ENCODE data around the gene HNRNPLL.
"Not testable (repeated sequence)": the region's sequence is repeated elsewhere in the genome, so short reads cannot be mapped to it uniquely, and the experiment has no call there.

The HNRNPLL gene

DNA sequence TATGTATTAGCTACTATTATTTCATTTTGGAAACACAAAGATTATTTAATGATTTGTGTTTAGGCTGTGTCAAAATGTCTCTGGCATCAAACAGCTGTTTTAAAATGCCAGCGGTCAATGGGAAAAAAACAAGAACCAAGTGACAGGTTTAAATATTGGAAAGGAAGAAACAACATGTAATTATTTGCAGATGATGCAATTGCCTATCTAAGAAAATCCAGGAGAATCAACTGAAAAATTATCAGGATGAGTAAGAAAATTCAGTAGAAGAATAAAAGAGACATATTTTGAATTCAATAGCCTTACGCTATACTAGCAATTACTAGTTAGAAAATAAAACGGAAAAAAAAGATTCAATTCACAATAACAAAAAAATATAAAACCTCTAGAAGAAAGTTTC lies 51.6 kb downstream of the HNRNPLL start:
- DNase-seq = no peak

DNA sequence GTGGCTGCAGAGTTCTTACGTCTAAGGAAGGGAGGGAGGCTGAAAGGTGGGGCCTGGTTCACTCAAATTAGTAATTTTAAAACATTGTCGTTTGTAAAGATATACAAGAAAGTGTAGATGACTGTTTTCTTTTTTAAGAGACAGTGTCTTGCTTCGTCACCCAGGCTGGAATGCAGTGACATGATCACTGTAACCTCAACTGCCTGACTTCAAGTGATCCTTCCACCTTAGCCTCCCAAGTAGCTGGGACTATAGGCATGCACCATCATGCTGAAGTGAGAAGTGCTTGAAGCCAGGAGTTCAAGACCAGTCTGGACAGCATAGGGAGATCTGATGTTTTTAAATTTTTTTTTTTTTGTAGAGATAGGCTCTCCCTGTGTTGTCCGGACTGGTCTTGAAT lies 52.9 kb downstream of the HNRNPLL start:
- no peak for DNase-seq

DNA sequence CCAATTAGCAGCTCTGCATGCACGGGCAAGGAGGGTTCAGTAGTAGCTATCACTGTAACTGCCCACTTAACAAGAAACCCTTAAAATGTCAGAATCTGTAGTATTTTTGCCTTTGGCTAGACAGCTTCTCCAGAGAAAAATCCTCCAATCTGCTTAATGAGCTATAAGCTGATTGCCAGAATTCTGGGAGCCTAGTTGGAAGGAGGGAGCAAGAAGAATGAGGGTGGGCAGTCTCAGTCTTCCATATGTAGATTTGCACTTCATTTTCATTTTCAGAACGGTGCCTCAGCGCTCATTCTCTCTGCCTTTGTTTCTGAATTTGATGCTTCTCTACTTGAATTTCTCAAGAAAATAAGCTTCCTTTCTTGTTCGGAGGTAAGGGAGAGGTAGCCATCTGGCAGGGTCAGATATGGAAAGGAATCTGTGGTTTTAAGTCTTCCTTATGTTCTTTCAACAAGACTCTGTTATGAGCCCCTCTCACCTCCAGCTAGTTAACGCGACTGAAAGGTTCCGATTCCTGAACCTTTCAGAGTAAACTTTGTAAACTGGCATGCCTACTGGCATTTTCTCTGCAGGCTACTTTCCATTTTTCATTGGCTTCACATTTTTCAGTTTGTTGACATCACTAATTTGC lies 53.5 kb downstream of the HNRNPLL start:
- DNase-seq = no peak

DNA sequence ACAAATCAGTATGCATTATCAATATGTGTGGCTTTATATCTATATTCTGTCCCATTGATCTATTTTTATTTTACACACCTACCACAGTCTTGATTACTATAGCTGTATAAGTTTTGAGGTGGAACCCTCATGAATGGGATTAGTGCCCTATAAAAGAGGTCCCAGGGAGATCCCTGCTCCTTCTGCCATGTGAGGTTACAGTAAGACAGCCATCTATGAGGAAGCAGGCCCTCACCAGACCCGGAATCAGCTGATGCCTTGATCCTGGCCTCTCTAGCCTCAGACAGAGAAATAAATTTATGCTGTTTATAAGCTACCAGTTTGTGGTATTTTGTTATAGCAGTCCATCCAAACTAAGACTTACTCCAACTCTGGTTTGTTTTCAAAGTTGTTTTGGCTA lies 54.9 kb downstream of the HNRNPLL start:
- no peak for DNase-seq

DNA sequence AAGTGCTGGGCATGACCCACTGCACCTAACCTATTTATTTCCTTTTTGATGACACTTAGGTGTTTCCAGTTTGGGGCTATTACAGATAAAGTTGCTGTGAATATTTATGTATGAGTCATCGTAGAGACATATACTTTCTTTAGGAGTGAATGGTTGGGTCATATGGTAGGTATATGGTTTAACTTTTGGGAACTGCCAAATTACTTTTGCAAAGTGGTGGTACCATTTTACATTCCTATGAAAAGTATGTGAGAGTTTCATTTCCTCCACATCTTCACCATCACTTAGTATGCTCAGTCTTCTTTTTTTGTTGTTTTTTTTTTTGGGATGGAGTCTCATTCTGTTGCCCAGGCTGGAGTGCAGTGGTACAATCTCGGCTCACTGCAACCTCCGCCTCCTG lies 56.1 kb downstream of the HNRNPLL start:
- no peak for DNase-seq

- DNase-seq = no peak
Observed at GRCh38 chr2:38546064-38546463, 56.7 kb downstream of the HNRNPLL start.

- DNase-seq = not testable (repeated sequence)
Observed at GRCh38 chr2:38542248-38542631, 60.5 kb downstream of the HNRNPLL start.

- no peak for DNase-seq
Observed at GRCh38 chr2:38540580-38541286, 62.0 kb downstream of the HNRNPLL start.

GRCh38 chr2:38539086-38539485 lies 63.6 kb downstream of the HNRNPLL start:
- DNase-seq = no peak

DNA sequence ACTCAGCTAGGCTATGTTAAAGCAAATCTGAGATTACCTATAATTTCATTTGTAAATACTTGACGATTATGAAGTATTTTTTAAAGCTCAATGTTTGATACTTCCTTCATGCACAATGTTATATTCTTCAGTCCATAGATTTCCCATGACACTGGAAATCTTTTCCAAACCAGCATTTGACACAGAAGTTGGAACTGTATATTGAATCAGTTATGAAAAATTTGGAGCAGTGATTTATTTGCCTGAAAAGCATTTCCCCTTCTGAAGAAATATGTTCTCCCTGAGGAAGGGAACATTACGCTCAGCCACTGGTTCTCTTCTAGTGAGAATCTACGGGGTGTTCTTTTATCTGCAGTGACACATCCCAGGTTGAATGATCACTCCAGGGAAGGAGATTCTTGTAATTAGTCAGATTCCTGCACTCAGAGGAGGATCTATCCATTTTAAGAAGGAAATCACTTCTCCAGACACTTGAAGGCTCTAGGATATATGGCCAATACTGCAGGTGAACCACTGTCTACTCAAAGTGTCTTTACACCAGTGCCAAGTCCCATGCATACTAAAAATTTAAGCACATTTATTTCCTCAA lies 64.7 kb downstream of the HNRNPLL start:
- DNase-seq = no peak

GRCh38 chr2:38537296-38537695 lies 65.4 kb downstream of the HNRNPLL start:
- not testable (repeated sequence) for DNase-seq

DNA sequence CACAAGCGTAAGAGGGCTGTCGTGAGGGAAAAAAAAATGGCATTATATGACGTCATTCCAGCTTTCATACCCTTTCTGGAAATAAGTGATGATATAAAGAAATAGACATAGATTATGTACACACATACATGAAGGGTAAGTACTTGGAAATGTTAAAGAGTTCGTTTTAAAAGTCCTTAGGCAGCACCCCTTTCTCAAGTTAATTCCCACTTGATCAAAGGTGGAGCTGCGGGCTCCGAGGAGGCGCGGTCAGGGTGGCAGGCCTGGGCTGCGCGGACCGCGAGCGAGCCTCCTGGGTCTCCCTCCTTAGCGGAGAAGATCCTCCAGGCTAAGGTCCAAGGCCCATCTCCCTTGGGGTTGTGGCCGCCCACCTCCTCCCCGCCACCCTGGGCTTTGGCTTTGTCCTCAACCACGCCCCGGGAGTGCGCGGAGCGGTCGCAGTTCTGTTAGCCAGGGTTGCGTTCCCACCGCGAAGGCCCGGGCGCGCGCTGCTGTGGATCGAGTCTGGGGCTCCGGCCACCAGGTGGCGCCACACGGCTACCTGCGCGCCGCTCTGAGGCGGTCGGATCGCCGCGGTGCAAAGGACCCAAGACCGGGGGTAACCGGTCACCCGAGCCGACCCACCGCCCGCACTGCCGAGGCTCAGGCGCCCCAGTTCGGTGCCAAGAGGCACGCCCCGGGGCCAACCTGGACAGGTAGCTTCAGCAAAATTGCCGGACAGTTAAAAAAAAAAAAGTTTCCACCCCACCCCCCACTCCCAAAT lies 66.8 kb downstream of the HNRNPLL start:
- peak; percentile 36 for DNase-seq

DNA sequence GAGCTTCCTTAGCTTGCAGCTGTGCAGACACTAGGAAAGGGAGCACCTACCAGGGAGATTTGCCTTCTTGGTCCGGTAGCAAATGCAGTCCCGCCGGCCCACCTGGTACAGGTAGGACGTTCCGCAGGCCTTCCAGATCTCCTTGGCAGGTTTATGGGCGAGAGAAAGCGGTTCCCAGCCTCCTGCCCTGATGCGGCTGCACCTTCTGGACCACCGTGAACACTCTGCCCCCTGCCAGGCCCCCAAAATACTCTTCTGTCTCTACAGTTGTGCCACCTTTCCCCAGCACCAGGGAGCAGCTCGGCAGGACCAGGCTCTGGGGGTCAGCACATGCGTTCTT lies 67.4 kb downstream of the HNRNPLL start:
- DNase-seq = no peak

DNA sequence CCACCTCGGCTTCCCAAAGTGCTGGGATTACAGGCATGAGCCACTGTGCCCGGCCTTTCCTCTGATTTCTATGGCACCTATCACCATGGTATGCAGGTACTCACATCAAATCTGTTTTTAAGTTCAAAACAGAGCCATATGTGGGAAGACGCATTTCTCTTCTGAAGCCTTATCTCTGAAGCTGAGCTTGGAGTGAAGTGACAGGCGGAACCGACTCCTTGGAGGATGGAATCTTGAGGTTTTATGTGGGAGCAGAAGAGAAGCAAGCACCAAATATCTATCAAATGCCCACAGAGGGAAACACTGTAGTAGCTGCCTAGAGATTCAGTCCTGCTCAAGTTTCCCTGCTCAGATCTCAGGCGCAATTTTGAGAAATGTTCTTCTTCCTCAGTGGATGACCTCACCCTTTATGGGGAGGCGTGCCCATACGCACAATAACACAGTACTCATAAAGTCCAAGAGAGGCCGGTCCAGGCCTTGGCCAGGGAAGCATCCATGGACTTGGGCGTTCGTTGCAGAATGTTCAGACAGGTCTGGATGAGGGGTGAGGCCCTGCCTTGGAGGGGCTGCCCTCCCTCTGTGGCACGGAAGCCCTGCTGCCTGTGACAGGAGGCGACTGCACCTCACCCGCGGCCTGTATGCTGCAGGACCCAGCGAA lies 67.9 kb downstream of the HNRNPLL start:
- DNase-seq = no peak

GRCh38 chr2:38533757-38534545 lies 68.8 kb downstream of the HNRNPLL start:
- no peak for DNase-seq

DNA sequence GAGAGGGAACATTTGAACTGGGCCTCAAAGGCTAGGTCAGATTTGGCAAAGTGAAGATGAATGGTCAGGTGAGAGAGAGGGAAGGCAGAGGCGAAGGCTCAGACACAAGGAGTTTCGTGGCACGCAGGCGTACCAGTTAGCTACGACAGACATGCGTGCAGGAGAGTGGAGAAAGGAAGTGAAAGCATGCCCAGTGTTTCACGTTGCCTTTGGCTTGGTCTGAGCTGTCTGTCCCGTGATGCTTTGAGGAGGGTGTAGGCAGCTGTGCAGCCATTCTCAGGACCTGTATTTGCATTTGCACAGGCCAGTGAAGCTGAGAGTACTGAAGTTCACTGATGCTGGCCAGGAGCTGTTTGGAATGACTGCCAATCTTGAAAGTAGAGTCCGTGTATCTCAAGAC lies 69.5 kb downstream of the HNRNPLL start:
- no peak for DNase-seq

DNA sequence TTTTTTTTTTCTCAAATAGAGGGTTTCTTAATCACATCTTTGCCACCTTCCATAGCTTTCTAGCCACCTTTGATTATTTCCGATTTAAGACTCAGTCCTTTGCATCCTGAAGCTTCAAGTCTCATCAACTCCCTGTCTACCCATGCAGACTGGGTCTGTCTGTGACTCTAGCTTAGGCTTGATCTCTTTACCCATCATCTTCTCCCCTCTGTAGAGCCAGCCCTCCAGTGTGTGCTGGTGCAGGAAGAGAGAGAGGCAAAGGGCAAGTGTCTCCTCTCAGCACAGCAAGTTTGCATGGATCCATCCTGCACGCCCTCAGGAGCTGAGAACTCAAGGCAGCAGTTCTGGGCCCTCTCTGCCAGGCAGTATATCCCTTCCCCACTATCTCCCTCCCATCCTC lies 70.4 kb downstream of the HNRNPLL start:
- DNase-seq = no peak

- DNase-seq = no peak
Observed at GRCh38 chr2:38529208-38529607, 73.5 kb downstream of the HNRNPLL start.

- no peak for DNase-seq
Observed at GRCh38 chr2:38528534-38528933, 74.2 kb downstream of the HNRNPLL start.

- no peak for DNase-seq
Observed at GRCh38 chr2:38528008-38528442, 74.7 kb downstream of the HNRNPLL start.

- DNase-seq = no peak
Observed at GRCh38 chr2:38527338-38528007, 75.3 kb downstream of the HNRNPLL start.

DNA sequence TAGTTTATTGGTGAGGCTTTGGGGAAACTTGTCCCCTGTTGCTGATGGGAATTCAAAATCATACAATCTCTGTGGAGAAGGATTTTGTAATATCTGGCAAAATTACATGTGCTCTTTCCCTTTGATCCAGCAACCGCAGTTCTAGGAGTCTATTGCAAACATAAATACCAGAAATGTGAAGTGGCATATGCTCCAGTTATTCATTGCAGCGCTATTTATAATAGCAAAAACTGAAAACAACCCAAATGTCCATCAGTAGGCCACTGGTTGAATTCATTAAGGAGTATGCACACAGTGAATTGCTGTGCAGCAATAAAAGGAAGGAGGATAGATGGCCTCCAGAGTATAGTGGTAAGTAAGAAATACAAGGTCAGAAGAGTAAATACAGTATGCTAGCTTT lies 76.5 kb downstream of the HNRNPLL start:
- no peak for DNase-seq
